SH-SY5Y (cell line): Measurements from ENCODE around the gene ECHS1.

Source experiments
- GATA2 ChIP-seq: IDR thresholded peaks from 2 replicates; pipeline ENCODE4 v1.6.1; 2011; ENCODE audit warnings: mild to moderate bottlenecking, low read depth, low read length
- GATA3 ChIP-seq: IDR thresholded peaks from 2 replicates; pipeline ENCODE4 v1.6.1; 2011; ENCODE audit warnings: low read depth, mild to moderate bottlenecking, low read length, moderate library complexity

DNA sequence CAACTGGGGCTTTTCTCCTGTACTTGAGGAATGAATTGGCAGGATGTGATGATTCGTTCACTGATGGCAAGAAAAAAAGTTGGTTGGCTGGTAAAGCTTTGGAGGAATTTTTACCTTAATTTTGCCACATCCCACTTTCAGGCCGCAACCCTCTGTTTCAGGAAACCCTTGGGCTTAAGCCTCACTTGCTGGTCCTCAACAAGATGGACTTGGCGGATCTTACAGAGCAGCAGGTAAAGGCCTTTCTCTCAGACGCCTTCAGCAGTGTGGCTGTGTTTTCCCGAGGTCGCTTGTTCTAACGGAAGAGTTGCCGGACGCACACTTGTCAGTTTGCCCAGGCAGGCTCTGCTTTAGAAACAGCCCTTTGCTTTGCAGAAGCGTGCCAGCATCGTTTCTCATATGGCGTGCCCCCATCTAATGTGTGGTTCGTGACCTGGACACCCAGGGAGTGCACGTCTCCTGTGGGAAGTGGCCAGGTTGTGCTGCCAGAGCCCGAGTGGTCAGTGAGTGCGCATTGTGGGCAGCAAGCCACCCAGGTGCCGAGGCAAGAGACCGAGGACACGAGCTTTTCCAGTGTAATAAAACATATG is 23.0 kb upstream of the ECHS1 start:
- TF ChIP-seq GATA2 (no peak), GATA3 (no peak)
